Neural progenitor cell (in vitro differentiated cells): ENCODE data around the gene RYR1.

ENCODE experiments used
- CTCF ChIP-seq: fragments of 200-600 bp; sonication (generic); IDR thresholded peaks from 2 replicates; pipeline ENCODE4 v1.5.1; 2017; ENCODE audit warnings: antibody characterized with exemption, mild to moderate bottlenecking
- EZH2 ChIP-seq: fragments of 200-600 bp; sonication (generic); IDR thresholded peaks from 2 replicates; pipeline ENCODE4 v1.6.1; 2017; ENCODE audit warnings: antibody characterized with exemption, mild to moderate bottlenecking, moderate library complexity

GRCh38 chr19:38394488-38394887 is 39.0 kb upstream of the RYR1 start:
- TF ChIP-seq CTCF (no peak), EZH2 (no peak)
